ENCODE measurements around the gene RAPGEF6.
"Not testable (repeated sequence)": the region's sequence is repeated elsewhere in the genome, so short reads cannot be mapped to it uniquely, and the experiment has no call there.

Gene RAPGEF6

GRCh38 chr5:131630208-131630962 lies 4.6 kb downstream of the RAPGEF6 start:
- Mint-ChIP-seq H3K36me3 (peaks cover 23% of the 10 kb centered on the region), H3K4me1 (peaks cover 42% of the 10 kb centered on the region), H3K27ac (no peak overlapping the region), H3K27me3 (no peaks in the 10 kb centered on the region), H3K4me3 (no peak overlapping the region), H3K9me3 (peaks cover 3% of the 10 kb centered on the region)
- ATAC-seq = no peak

- Mint-ChIP-seq H3K27me3 (no peaks in the 10 kb centered on the region), H3K9me3 (peaks cover 3% of the 10 kb centered on the region), H3K4me1 (peaks cover 44% of the 10 kb centered on the region), H3K36me3 (peaks cover 30% of the 10 kb centered on the region), H3K4me3 (no peak overlapping the region), H3K27ac (no peak overlapping the region)
- no peak for ATAC-seq
Observed at GRCh38 chr5:131628990-131629389, 6.0 kb downstream of the RAPGEF6 start.

GRCh38 chr5:131627207-131627865 lies 7.7 kb downstream of the RAPGEF6 start:
- peaks cover 59% of the 10 kb centered on the region for H3K4me1 Mint-ChIP-seq

GRCh38 chr5:131622633-131623032 lies 12.4 kb downstream of the RAPGEF6 start:
- no peaks in the 10 kb centered on the region for H3K27me3 Mint-ChIP-seq
- no peak overlapping the region for H3K27ac Mint-ChIP-seq
- H3K9me3 Mint-ChIP-seq = peaks cover 3% of the 10 kb centered on the region
- no peak overlapping the region for H3K4me3 Mint-ChIP-seq
- peaks cover 85% of the 10 kb centered on the region for H3K4me1 Mint-ChIP-seq
- H3K36me3 Mint-ChIP-seq = peaks cover 52% of the 10 kb centered on the region
- no peak for ATAC-seq

More at GRCh38 chr5:131627207-131627865, 7.7 kb downstream of the RAPGEF6 start:
- Mint-ChIP-seq H3K4me3 (no peak overlapping the region), H3K27me3 (no peaks in the 10 kb centered on the region), H3K36me3 (peaks cover 44% of the 10 kb centered on the region), H3K9me3 (peaks cover 3% of the 10 kb centered on the region), H3K27ac (no peak overlapping the region)
- ATAC-seq = no peak

DNA sequence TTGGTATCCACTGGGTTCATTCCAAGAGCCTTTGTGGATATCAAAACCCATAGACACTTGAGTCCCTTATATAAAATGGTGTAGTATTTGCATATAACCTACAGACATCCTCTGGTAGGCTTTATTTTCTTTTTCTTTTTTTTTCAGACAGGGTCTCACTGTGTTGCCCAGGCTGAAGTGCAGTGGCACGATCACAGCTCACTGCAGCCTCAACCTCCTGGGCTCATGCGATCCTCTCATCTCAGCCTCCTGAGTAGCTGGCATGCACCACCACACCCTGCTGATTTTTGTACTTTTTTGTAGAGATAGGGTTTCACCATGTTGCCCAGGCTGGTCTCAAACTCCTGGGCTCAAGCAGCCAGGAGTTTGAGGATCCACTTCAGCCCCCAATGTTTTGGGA lies 13.9 kb downstream of the RAPGEF6 start:
- peaks cover 48% of the 10 kb centered on the region for H3K36me3 Mint-ChIP-seq
- peaks cover 87% of the 10 kb centered on the region for H3K4me1 Mint-ChIP-seq
- ATAC-seq, H3K4me3 Mint-ChIP-seq, H3K27me3 Mint-ChIP-seq, H3K9me3 Mint-ChIP-seq, H3K27ac Mint-ChIP-seq: not testable (repeated sequence)

- ATAC-seq = no peak
- Mint-ChIP-seq H3K27ac (no peak overlapping the region), H3K36me3 (peaks cover 41% of the 10 kb centered on the region), H3K4me1 (peaks cover 88% of the 10 kb centered on the region), H3K9me3 (no peaks in the 10 kb centered on the region), H3K27me3 (no peaks in the 10 kb centered on the region), H3K4me3 (no peak overlapping the region)
Observed at GRCh38 chr5:131619102-131619501, 15.9 kb downstream of the RAPGEF6 start.

- Mint-ChIP-seq H3K27ac (no peak overlapping the region), H3K4me3 (no peak overlapping the region), H3K9me3 (no peaks in the 10 kb centered on the region), H3K36me3 (peaks cover 26% of the 10 kb centered on the region), H3K4me1 (peaks cover 77% of the 10 kb centered on the region), H3K27me3 (no peaks in the 10 kb centered on the region)
- no peak for ATAC-seq
Observed at GRCh38 chr5:131617140-131617822, 17.7 kb downstream of the RAPGEF6 start.

DNA sequence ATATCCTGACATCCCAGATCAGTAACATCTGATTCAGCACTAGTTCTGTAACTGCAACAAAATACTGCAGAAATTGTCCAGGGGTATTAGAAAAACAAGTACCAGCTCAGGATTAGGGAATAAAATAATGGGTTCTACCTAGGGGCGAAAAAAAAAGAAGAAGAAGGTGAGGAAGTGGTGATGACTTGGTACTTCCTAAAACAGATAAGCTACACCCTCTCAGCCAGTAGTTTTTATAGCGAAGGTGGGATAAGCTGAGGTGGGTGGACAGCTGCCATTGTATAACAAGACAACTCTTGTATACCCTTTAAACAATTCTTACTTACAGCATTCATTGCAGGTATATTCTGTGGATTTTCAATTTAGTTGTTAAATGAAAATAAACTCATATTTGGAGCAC lies 19.1 kb downstream of the RAPGEF6 start:
- no peaks in the 10 kb centered on the region for H3K27me3 Mint-ChIP-seq
- H3K36me3 Mint-ChIP-seq = peaks cover 16% of the 10 kb centered on the region
- no peak overlapping the region for H3K4me3 Mint-ChIP-seq
- peaks cover 68% of the 10 kb centered on the region for H3K4me1 Mint-ChIP-seq
- H3K9me3 Mint-ChIP-seq = no peaks in the 10 kb centered on the region
- no peak overlapping the region for H3K27ac Mint-ChIP-seq
- no peak for ATAC-seq

DNA sequence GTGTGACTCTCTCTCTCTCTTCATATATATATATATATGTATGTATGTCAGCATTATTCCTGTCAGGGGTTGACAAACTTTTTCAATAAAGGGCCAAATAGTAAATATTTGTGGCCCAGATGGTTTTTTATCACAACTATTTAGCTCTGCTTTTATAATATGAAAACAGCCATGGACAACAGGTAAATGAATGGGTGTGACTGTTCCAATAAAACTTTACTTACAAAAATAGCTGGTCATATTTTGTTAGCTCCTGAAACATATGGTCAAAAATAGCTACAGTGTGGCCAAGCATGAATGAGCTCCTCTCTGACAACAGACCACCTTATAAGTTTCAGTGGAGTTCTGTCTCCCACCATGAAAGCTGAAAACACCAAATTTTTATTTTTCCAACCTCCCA lies 21.6 kb downstream of the RAPGEF6 start:
- ATAC-seq = no peak
- no peak overlapping the region for H3K27ac Mint-ChIP-seq
- no peaks in the 10 kb centered on the region for H3K27me3 Mint-ChIP-seq
- no peaks in the 10 kb centered on the region for H3K9me3 Mint-ChIP-seq
- H3K4me1 Mint-ChIP-seq = peaks cover 68% of the 10 kb centered on the region
- no peak overlapping the region for H3K4me3 Mint-ChIP-seq
- peaks cover 20% of the 10 kb centered on the region for H3K36me3 Mint-ChIP-seq

- Mint-ChIP-seq H3K27ac (no peak overlapping the region), H3K9me3 (no peaks in the 10 kb centered on the region), H3K4me3 (no peak overlapping the region), H3K4me1 (peaks cover 60% of the 10 kb centered on the region), H3K27me3 (no peaks in the 10 kb centered on the region), H3K36me3 (peaks cover 14% of the 10 kb centered on the region)
- ATAC-seq = no peak
Observed at GRCh38 chr5:131611064-131611381, 24.0 kb downstream of the RAPGEF6 start.

DNA sequence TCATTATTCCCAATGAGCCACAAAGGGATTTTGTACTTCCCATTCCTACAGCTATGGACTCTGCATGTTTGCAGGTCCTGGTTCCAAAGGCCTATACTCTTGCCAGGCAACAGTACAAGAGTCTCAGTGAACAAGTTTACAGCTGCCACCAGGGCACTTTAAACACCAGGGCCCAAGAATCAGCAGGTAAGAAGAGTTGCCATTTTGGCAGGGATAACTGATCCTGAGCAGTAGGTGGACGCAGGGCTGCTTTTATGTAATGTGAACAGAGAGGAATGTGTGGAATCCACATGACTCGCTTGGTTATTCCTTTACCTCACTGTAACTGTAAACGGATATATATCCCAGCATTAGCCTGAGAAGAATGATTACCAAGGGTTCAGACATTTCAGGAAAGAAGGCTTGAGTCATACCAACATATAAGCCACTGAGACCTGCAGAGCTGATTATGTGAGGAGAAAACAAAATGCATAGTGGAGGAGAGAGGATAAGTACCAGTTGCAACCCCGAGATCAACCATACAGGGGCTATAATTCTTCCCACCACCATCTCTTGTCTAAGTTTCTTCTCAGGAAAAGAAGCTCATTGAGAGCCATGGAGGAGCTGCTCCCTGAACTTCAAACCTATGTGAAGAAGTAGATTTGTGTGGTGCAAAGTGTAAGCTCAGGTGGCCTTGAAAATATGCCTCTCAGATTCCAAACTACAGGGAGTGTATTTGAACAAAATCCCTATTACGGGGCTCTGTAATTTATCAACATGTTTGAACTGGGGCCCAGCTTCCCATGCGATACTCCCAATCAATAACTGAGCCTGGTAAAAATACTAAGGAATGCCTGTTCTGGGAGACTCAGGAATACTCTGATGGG lies 24.6 kb downstream of the RAPGEF6 start:
- Mint-ChIP-seq H3K36me3 (peaks cover 10% of the 10 kb centered on the region), H3K4me3 (no peak overlapping the region), H3K27me3 (no peaks in the 10 kb centered on the region), H3K9me3 (no peaks in the 10 kb centered on the region), H3K4me1 (peaks cover 54% of the 10 kb centered on the region), H3K27ac (no peak overlapping the region)
- ATAC-seq = no peak

GRCh38 chr5:131609774-131610173 lies 25.3 kb downstream of the RAPGEF6 start:
- Mint-ChIP-seq H3K9me3 (no peaks in the 10 kb centered on the region), H3K27me3 (no peaks in the 10 kb centered on the region), H3K36me3 (peaks cover 10% of the 10 kb centered on the region), H3K27ac (no peak overlapping the region), H3K4me3 (no peak overlapping the region), H3K4me1 (peaks cover 55% of the 10 kb centered on the region)
- ATAC-seq = no peak

DNA sequence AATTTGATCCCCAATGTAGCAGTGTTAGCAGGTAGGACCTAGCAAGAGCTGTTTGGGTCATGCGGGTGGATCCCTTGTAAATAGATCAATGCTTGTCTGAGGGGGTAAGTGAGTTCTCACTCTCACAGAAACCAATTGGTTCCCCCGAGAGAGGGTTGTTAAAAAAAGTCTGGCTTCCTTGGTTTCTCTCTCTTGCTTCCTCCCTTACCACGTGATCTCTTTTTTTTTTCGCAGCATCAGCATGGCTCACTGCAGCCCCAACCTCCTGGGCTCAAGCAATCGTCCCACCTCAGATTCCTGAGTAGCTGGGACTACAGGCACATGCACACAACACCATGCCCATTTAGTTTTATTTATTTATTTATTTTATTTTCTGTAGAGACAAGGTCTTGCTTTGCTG lies 26.4 kb downstream of the RAPGEF6 start:
- peaks cover 49% of the 10 kb centered on the region for H3K4me1 Mint-ChIP-seq
- H3K36me3 Mint-ChIP-seq = peaks cover 10% of the 10 kb centered on the region
- H3K4me3 Mint-ChIP-seq = no peak overlapping the region
- no peaks in the 10 kb centered on the region for H3K9me3 Mint-ChIP-seq
- H3K27ac Mint-ChIP-seq = no peak overlapping the region
- no peak for ATAC-seq
- no peaks in the 10 kb centered on the region for H3K27me3 Mint-ChIP-seq

DNA sequence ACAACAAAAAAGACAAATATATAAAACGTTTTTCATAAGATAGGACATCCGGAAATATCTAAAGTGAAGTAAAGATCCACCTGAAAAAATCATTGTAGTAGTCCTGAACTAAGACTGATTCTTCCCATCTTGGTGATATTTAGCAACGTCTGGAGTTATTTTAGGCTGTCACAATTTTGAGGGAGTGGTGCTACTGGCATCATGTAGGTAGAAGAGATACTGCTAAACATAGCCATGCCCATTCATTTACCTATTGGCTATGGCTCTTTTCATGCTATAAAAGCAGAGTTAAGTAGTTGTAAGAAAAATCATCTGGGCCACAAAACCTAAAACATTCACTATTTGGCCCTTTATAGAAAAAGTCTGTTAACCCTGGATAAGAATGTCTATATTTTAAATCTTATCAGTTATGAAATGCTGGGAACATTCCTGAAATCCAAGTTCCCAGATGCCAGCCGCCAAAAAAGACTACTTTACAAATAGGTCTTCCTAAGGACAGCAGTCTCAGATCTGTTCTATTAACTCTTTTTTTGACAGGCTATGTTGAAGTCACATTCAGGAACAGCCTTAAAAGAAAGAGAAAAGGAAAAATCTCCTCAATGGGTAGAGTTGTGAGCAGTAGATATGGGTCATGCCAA lies 27.0 kb downstream of the RAPGEF6 start:
- no peak overlapping the region for H3K4me3 Mint-ChIP-seq
- no peak overlapping the region for H3K27ac Mint-ChIP-seq

GRCh38 chr5:131607418-131607817 lies 27.6 kb downstream of the RAPGEF6 start:
- peaks cover 14% of the 10 kb centered on the region for H3K36me3 Mint-ChIP-seq
- H3K9me3 Mint-ChIP-seq = no peaks in the 10 kb centered on the region
- H3K27ac Mint-ChIP-seq = no peak overlapping the region
- ATAC-seq = no peak
- no peaks in the 10 kb centered on the region for H3K27me3 Mint-ChIP-seq
- H3K4me3 Mint-ChIP-seq = no peak overlapping the region
- H3K4me1 Mint-ChIP-seq = peaks cover 47% of the 10 kb centered on the region

More for the DNA sequence above, 27.0 kb downstream of the RAPGEF6 start:
- peaks cover 47% of the 10 kb centered on the region for H3K4me1 Mint-ChIP-seq
- peaks cover 10% of the 10 kb centered on the region for H3K36me3 Mint-ChIP-seq
- no peaks in the 10 kb centered on the region for H3K27me3 Mint-ChIP-seq
- H3K9me3 Mint-ChIP-seq = no peaks in the 10 kb centered on the region
- no peak for ATAC-seq

All from stimulated activated memory B cell treated with anti-CD40 and anti-IgM and Interleukin-4, amounts not matched to agents 10 μg/mL and 1 μg/mL and 100 μg/mL, for 72 hours (primary cell).